GM12872 (cell line): ENCODE data around the gene RAB28.

Experiments used
- CTCF ChIP-seq: IDR thresholded peaks from 3 replicates; pipeline ENCODE4 v1.5.1; 2011; ENCODE audit warnings: low read depth, mild to moderate bottlenecking, low read length, moderate library complexity; ENCODE audit not compliant: insufficient read depth

RAB28 gene

DNA sequence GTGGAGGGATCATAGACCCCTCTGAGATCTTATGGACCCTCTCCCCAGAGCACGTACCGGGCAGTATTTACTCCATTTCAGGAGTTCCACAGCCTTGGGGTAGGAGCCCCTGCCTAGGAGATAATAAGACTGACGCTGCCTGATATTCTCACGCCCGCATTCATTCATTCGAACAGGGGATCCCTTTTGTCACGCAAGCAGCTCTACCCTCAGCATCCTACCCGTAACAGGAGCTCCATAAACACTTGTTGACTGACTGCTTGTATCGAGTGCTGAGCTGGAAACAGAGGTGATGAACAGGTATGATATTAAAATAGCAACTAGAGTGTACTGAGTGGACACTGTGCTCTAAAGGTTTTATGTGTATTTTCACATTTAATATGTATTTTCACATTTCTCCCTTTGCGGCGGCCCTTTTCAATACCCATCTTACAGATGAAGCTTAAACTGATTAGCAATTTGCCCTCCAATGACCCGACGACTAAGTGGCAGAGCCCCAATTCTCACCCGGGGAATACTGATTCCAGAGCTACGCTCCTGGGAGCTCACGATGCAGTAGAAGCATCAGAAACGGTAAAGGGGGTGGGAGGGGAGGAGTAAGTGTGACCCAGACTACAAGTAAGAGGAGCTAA lies 888 bp downstream of the RAB28 start:
- no peak for TF ChIP-seq CTCF

DNA sequence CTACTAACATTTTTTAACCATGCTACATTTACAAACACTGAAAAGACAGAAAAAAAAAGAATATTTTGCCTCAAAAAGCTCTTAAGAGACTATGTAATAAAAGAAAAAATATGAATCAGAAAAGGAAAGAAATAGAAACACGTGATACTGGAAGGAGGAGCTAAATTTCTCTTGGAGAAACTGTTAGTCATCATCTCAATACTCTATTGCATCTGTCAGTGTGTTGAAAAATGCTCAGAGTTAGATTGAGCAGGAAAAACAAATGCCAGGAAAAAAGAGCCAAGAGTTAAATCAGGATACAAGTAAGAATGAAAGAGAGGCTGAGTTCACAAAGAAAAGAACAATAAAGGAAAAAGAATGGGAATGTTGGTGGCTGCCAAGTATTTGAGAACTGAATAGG lies 2.6 kb downstream of the RAB28 start:
- TF ChIP-seq CTCF = no peak

GRCh38 chr4:13478707-13479106 lies 5.4 kb downstream of the RAB28 start:
- no peak for TF ChIP-seq CTCF

DNA sequence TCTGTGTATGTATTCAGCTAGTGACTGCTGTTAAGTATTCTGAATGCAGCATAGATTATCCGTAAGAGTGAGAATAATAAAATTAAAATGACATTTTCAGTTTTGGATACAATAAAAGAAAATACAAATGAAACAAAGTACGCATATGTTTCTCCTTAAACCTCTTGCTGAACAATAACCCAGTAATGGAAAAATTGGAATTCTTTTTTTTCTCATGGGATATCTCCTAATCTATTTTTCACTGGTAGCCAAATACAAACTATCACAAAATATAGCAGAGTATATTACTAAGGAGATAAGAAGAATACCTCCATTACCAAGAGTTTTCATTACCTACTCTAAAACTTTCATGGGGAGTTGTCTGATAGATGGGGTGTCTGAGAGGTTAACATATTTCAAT lies 6.0 kb downstream of the RAB28 start:
- TF ChIP-seq CTCF = no peak

DNA sequence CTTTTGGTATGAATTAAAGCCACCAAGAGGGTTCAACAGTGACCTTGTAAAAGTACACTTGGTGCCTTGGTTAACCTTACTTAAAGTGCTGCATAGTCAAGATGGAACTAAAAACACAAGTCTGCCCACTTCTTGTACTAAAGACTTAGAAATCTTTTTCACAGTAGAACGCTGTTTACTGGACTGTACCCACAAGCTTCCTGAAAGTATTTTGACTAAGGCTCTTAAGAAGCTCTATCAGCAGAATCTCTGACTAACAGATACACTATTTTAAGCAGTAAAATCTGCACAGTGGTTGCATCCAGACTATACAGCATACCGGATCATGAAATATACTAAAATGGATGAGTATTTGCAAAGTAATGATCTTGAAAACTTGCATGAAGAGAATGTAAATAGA lies 7.2 kb downstream of the RAB28 start:
- TF ChIP-seq CTCF = no peak

DNA sequence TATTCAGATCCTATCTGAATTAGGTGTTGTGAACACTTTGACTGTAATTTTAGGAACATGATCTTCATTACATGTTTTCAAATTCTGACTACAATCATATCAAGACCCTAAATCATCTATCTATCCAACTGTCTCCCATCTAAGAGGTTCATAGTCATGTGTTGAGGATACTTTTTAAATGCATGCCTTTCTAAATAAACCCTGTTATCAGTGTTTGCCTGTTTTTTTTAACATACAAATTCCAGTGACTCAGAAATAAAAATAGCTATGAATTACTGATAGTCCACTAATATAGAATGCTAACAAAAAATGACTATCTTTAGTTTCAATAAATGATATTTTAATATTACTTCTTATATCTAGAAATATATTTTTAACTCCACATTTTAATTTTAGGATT lies 8.0 kb downstream of the RAB28 start:
- no peak for TF ChIP-seq CTCF

GRCh38 chr4:13471400-13471799 lies 12.7 kb downstream of the RAB28 start:
- TF ChIP-seq CTCF = no peak
